Muscle layer of duodenum (tissue), 2 donors: ENCODE measurements around the gene IFI44.
A peak's percentile ranks its signal among the peaks of the same experiment; 100 is the strongest.

ENCODE experiments used
- H3K27ac ChIP-seq: one replicate; pipeline ENCODE4 v1.7.0; 2013; ENCODE audit warnings: mild to moderate bottlenecking, low read length
- H3K27me3 ChIP-seq: one replicate; pipeline ENCODE4 v1.7.0; 2013; ENCODE audit warnings: low read depth, mild to moderate bottlenecking, control low read depth, low read length
- H3K36me3 ChIP-seq, 2 donors: one replicate each; pipeline ENCODE4 v1.7.0; 2013; ENCODE audit warnings: low read length in 2 of 2, control low read depth in 1 of 2, mild to moderate bottlenecking in 1 of 2; ENCODE audit not compliant: insufficient read depth in 2 of 2, control insufficient read depth in 1 of 2
- H3K4me1 ChIP-seq, 2 donors: one replicate each; pipeline ENCODE4 v1.7.0; 2013; ENCODE audit warnings: low read length in 2 of 2, mild to moderate bottlenecking in 2 of 2, control low read depth in 1 of 2, moderate library complexity in 1 of 2; ENCODE audit not compliant: insufficient read depth in 2 of 2, control insufficient read depth in 1 of 2
- H3K4me3 ChIP-seq, 2 donors: one replicate each; pipeline ENCODE4 v1.7.0; 2013; ENCODE audit warnings: low read length in 2 of 2, low read depth in 1 of 2, mild to moderate bottlenecking in 1 of 2
- H3K9me3 ChIP-seq, 2 donors: one replicate each; pipeline ENCODE4 v1.7.0; 2013; ENCODE audit warnings: low read length in 2 of 2, control low read depth in 1 of 2, mild to moderate bottlenecking in 1 of 2; ENCODE audit not compliant: control insufficient read depth in 1 of 2
- donor health status: healthy.

Gene IFI44

GRCh38 chr1:78649628-78650027, at the start of gene IFI44:
IFI44 (plus strand) TSS chr1:78649831; CDS start chr1:78650196, 365 bp downstream.
- H3K27ac ChIP-seq = peak within 1 kb of the TSS; percentile 76
- peak within 1 kb of the TSS; percentile 58 to 84 for H3K4me3 ChIP-seq

DNA sequence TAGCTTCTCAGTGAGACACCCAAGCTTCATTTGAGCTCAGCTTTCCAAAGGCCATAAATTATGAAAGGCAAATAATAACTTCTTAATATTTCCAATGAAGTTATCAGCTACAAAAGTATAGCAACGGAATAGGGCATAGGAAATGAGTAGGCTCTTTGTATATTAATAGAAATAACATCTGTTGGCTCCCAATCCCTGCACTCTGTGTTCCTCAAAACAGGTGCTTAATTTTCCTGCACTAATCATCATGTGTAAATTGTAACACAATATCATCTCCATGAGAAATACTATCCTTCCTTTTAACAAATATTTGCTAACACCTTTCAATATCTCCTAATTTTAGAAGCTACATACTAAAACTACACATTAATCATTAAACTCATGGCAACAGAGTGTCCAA, 48.6 kb upstream of the IFI44 start:
- H3K9me3 ChIP-seq = no peaks in the 10 kb centered on the region
- no peak overlapping the region for H3K4me3 ChIP-seq
- H3K27me3 ChIP-seq = no peaks in the 10 kb centered on the region
- no peaks in the 10 kb centered on the region for H3K4me1 ChIP-seq
- no peaks in the 10 kb centered on the region for H3K36me3 ChIP-seq
- H3K27ac ChIP-seq = no peak overlapping the region

More at GRCh38 chr1:78649628-78650027, at the start of gene IFI44:
- H3K9me3 ChIP-seq = no peaks in the 10 kb centered on the region
- H3K27me3 ChIP-seq = no peaks in the 10 kb centered on the region
- peaks cover 13 to 15% of the 10 kb centered on the region in 2 donors for H3K4me1 ChIP-seq
- H3K36me3 ChIP-seq = no peaks in the 10 kb centered on the region

GRCh38 chr1:78603206-78603605, 46.4 kb upstream of the IFI44 start:
- H3K4me3 ChIP-seq = no peak overlapping the region
- no peak overlapping the region for H3K27ac ChIP-seq
- H3K4me1 ChIP-seq = peaks cover 0 to 3% of the 10 kb centered on the region in 2 donors
- no peaks in the 10 kb centered on the region for H3K9me3 ChIP-seq
- no peaks in the 10 kb centered on the region for H3K27me3 ChIP-seq
- no peaks in the 10 kb centered on the region for H3K36me3 ChIP-seq

GRCh38 chr1:78604643-78605042, 45.0 kb upstream of the IFI44 start:
- no peaks in the 10 kb centered on the region for H3K36me3 ChIP-seq
- no peak overlapping the region for H3K27ac ChIP-seq
- peaks cover 0 to 3% of the 10 kb centered on the region in 2 donors for H3K4me1 ChIP-seq
- H3K27me3 ChIP-seq = no peaks in the 10 kb centered on the region
- no peaks in the 10 kb centered on the region for H3K9me3 ChIP-seq
- H3K4me3 ChIP-seq = no peak overlapping the region

DNA sequence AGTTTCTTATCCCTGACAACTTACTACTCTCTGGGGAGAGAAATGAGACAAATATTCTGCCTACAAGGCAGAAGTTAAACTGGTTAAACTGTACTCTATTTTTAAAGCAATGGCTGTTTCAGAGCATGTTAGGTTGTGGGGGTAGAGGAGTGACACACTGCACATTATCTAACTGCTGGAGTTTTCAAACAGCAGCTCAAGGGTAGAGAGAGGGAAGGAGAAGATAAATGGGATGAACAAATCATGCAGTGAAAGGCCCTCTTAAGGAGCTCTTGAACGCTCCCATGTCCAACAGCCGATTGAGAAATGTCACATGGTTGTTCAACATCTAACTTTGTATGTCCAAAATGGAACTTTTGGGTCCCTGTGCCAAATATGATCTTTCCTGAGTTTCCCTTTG, 43.4 kb upstream of the IFI44 start:
- H3K9me3 ChIP-seq = no peaks in the 10 kb centered on the region

DNA sequence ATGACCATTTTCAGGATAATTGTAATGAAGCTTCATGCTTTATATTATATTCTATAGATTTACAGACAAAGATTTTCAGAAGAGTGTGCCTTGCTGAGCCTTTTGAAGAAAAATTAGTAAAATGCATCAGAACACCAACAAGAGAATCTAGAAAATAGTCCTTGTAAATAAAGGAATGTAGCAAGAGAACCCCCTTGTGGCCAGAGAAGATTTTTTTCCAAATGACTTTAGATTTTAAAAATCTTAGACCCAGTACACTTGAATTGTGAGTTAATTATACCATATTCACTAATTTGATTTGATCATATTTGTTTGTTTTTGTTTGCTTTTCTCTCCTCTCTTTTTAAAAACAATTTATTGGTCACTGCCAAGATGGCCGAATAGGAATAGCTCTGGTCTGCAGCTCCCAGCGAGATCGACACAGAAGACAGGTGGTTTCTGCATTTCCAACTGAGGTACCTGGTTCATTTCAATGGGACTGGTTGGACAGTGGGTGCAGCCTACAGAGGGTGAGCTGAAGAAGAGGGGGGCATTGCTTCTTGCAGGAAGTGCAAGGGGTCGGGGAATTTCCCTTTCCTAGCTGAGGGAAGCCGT, 42.2 kb upstream of the IFI44 start:
- H3K9me3 ChIP-seq = no peaks in the 10 kb centered on the region
- H3K27ac ChIP-seq = no peak overlapping the region
- peaks cover 0 to 3% of the 10 kb centered on the region in 2 donors for H3K4me1 ChIP-seq
- no peaks in the 10 kb centered on the region for H3K27me3 ChIP-seq
- H3K36me3 ChIP-seq = no peaks in the 10 kb centered on the region
- no peak overlapping the region for H3K4me3 ChIP-seq

More for the DNA sequence above, 43.4 kb upstream of the IFI44 start:
- no peaks in the 10 kb centered on the region for H3K36me3 ChIP-seq
- H3K27ac ChIP-seq = peak overlapping the region; percentile 8
- H3K27me3 ChIP-seq = no peaks in the 10 kb centered on the region
- peaks cover 0 to 3% of the 10 kb centered on the region in 2 donors for H3K4me1 ChIP-seq
- H3K4me3 ChIP-seq = no peak overlapping the region

DNA sequence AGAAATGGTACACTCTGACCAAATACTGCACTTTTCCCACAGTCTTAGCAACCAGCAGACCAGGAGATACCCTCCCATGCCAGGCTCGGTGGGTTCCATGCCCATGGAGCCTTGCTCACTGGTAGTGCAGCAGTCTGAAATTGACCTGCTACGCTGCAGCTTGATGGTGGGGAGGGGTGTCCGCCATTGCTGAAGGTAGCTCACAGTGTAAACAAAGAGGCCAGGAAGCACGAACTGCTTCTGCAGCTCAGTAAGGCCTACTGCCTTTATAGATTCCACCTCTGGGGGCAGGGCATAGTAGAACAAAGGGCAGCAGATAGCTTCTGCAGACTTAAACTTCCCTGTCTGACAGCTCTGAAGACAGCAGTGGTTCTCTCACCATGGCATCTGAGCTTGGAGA, 41.7 kb upstream of the IFI44 start:
- no peaks in the 10 kb centered on the region for H3K27me3 ChIP-seq
- H3K4me3 ChIP-seq = no peak overlapping the region
- H3K27ac ChIP-seq = no peak overlapping the region

DNA sequence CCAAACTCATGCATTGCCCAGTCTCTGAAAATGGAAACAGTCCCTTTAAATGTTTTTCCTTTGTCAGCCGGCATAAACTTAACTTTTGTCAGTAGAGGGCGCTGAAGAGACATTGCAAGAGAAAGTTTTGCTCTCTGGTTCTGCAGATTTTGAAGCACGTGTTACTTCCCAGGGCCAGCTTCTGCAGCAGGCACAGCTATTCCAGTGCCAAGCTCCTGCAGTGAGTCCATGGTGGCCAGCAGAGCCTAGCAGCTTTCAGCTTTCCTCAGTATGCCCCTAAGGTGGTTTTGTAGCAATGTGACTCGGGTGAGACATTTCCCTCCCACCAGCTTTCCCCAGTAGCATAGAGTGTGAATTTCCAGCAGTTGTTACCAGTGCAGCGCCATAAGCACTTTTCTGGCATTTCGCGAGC, 32.0 kb upstream of the IFI44 start:
- peaks cover 0 to 2% of the 10 kb centered on the region in 2 donors for H3K9me3 ChIP-seq
- no peak overlapping the region for H3K27ac ChIP-seq
- H3K27me3 ChIP-seq = no peaks in the 10 kb centered on the region
- H3K36me3 ChIP-seq = peaks cover 0 to 5% of the 10 kb centered on the region in 2 donors
- H3K4me3 ChIP-seq = no peak overlapping the region
- H3K4me1 ChIP-seq = peaks cover 4% of the 10 kb centered on the region in 2 donors

More for the DNA sequence above, 41.7 kb upstream of the IFI44 start:
- Histone ChIP-seq H3K36me3 (no peaks in the 10 kb centered on the region), H3K4me1 (peaks cover 0 to 3% of the 10 kb centered on the region in 2 donors), H3K9me3 (peaks cover 0 to 2% of the 10 kb centered on the region in 2 donors)

GRCh38 chr1:78619032-78619431, 30.6 kb upstream of the IFI44 start:
- Histone ChIP-seq H3K4me1 (peaks cover 4% of the 10 kb centered on the region in 2 donors), H3K9me3 (no peaks in the 10 kb centered on the region), H3K27me3 (no peaks in the 10 kb centered on the region), H3K27ac (no peak overlapping the region), H3K4me3 (peak overlapping the region in 1 of 2 donors; percentile 60), H3K36me3 (peaks cover 0 to 5% of the 10 kb centered on the region in 2 donors)

DNA sequence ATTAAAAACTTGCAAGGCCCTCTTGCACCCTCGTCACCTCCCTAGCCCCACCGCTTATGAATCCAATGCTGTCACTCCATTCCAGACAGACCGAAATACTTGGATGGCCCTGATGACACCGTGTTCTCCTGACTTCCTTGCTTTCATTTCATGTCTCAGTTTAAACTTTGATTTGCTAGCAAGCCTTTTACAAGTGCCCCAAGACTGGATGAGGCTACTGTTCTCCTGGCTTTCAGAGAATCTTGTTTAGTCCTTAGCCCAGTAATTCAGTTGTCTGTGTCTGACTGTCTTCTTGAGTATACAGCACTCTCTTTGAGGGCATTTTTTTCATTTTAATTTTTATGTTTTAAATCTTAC, 30.2 kb upstream of the IFI44 start:
- Histone ChIP-seq H3K36me3 (peaks cover 0 to 5% of the 10 kb centered on the region in 2 donors), H3K4me3 (peak overlapping the region; percentile 60 to 63), H3K9me3 (no peaks in the 10 kb centered on the region), H3K27ac (peak overlapping the region; percentile 20), H3K4me1 (peaks cover 4% of the 10 kb centered on the region in 2 donors), H3K27me3 (no peaks in the 10 kb centered on the region)

- H3K9me3 ChIP-seq = no peaks in the 10 kb centered on the region
- H3K27me3 ChIP-seq = no peaks in the 10 kb centered on the region
- H3K4me1 ChIP-seq = peaks cover 4% of the 10 kb centered on the region in 2 donors
- peaks cover 0 to 5% of the 10 kb centered on the region in 2 donors for H3K36me3 ChIP-seq
- peak within 1 kb of the TSS; percentile 60 to 63 for H3K4me3 ChIP-seq
- H3K27ac ChIP-seq = peak within 1 kb of the TSS; percentile 20
Observed at GRCh38 chr1:78619803-78620579, 29.6 kb upstream of the IFI44 start, which contains the start of gene IFI44L. IFI44L (plus strand) TSS chr1:78620448; CDS start chr1:78627916, 7,468 bp downstream.
